CD4-positive, alpha-beta T cell treated with Interferon alpha-2 for 1 hour (primary cell): ENCODE results near the gene MTCL3.
A peak's percentile ranks its signal among the peaks of the same experiment; 100 is the strongest.

Experiments used
- DNase-seq, 2 donors: peaks; one replicate each; pipeline ENCODE4 v3.0.0-alpha.2; 2020 to 2022

MTCL3 gene

GRCh38 chr6:127518710-127519468 lies at the start of gene MTCL3:
TSS of gene MTCL3 (minus strand) at chr6:127519335.
- DNase-seq: peak in 1 of 2 donors; percentile 22

DNA sequence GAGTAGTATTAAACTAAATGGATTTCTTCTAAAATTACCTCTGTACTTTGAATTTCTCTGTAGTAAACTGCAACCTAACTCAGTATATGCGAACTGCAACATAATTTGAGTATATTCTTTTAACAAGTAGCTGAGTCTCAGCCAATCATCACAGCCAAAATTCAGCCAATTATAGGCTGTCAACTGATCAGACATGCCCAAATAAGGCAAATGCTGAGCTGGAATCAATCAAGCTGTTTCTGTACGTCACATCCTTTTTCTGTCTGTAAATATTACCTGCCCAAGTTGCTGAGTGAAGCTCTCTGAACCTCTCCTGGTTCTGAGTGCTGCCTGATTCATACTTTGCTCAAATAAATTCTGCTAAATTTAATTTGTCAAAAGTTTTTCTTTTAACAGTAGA lies 48.3 kb upstream of the MTCL3 start:
- DNase-seq: no peak

DNA sequence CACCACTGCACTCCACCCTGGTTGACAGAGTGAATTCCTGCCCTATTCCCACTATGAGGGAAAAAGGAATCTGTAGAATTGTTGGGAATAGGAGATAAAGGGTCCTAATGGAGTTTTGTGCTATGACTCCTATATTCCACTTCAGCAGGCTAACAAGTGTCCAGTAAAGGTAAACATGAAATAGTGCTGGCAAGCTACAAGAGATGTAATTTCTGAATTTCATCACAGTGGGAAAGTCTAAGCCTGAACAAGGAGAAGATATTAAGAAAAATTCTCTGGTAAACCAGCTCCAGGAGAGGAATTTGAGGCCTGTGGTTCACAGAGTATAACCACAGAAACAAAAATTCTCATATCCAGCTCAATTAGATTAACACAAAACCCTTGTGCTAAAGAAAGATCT lies 47.5 kb upstream of the MTCL3 start:
- no peak for DNase-seq

- DNase-seq: no peak
Observed at GRCh38 chr6:127566119-127566518, 47.0 kb upstream of the MTCL3 start.

DNA sequence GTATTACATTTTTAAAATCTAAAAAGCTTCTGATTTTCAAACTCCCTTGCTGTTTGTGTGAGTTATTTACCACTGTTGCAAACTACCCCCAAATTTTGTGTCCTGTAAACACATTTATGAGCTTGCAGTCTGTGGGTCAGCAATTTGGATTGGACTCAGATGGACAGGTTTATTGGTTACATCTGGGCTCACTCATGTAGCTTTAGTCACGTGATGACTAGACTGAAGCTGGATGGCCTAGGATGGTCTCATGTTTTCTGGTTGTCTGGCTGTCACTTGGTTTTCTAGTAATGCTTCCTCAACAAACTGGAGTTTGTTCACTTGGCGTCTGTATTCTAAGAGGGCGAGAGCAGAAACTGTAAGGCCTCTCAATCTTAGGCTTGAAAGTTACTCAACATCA lies 45.6 kb upstream of the MTCL3 start:
- DNase-seq: no peak

DNA sequence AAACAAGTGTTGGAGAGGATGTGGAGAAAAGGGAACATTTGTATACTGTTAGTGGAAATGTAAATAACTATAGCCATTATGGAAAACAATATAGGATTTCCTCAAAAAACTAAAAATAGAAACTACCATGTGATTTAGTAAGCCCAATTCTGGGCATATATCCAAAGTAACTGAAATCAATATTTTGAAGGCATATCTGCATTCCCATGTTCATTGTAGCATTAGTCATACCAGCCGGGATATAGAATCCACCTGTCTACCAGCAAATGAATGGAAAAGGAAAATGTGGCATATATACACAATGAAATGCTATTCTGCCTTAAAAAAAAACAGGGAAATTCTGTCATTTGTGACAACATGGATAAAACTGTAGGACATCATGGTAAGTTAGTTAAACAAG lies 42.5 kb upstream of the MTCL3 start:
- no peak for DNase-seq

DNA sequence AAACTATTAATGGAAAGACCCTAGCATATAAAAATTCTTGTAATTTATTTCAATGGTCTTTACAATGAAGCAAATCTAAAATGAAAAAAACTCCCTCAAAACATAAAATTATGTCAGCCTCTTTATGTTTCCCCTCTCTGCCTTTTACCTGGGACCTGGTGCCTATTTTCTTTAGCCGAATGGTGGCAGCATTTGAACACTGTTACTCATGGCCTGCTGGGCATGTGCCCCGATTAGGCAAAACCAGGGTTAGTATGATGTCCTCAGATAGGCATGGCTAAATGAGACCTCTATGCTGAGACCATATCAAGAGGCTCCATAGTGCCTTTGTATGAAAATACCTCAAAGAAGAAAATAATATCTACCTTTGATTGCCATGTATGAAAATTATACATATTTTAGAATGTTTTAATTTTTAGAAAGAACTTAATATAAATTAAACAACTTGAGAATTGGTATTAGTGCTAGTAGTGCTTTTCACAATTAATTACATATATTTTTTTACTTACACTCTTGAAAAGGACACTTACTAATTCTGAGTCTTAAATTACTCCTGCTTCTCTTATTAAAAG lies 35.4 kb upstream of the MTCL3 start:
- DNase-seq: peak in 1 of 2 donors; percentile 28

DNA sequence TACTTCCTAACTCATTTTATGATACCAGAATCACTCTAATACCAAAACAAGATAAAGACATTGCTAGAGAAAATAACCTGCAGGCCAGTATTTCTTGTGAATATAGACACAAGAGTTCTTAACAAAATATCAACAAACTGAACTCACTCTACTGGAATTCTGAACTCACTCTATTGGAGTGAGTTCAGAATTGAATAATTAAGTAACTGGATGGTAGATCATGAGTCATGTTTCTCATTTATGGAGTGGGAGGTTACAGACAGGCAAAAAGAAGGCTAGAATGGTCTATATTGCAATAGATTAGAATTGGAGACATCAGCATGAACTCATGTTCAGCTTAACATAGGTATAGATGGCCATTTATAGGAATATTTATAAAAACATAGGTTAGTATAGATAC lies 31.3 kb upstream of the MTCL3 start:
- no peak for DNase-seq

DNA sequence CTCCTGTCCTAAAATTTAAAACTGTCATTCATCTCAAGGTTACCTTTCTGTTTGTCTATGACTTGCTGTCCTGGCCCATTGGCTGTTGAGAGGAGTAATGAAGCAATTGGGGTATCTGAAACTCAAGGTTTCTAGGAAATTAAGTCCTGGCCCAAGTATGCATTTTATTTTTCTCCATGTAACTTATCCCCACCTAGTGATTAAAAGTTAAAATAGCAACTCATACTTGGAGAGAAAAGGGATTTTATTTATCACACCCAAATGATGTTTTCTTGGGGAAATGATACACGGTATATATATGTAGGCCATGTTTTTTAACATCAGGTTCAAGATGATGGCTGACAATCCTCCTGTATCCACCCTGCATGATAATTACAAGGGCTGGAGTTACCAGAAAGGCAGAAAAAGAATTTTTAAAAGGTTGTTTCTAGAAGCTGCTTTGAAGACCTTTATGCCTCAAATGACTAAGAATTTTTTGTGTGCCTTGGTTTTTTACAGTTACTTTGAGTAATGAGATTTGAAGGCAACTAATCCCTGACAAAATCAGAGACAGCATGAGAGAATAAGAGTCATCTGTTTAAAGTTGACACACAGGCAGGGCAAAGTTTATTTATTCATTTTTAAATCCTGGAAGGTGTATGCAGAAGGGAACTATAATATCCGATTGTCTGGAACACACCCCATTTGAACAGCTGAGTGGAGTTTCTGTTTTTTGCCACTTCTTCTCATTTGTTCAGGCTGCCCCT lies 28.9 kb upstream of the MTCL3 start:
- DNase-seq: no peak

- peak in 1 of 2 donors; percentile 2 for DNase-seq
Observed at GRCh38 chr6:127547215-127547614, 28.1 kb upstream of the MTCL3 start.

GRCh38 chr6:127539272-127539671 lies 20.1 kb upstream of the MTCL3 start:
- DNase-seq: peak in 1 of 2 donors; percentile 24

GRCh38 chr6:127538750-127539264 lies 19.7 kb upstream of the MTCL3 start:
- no peak for DNase-seq

DNA sequence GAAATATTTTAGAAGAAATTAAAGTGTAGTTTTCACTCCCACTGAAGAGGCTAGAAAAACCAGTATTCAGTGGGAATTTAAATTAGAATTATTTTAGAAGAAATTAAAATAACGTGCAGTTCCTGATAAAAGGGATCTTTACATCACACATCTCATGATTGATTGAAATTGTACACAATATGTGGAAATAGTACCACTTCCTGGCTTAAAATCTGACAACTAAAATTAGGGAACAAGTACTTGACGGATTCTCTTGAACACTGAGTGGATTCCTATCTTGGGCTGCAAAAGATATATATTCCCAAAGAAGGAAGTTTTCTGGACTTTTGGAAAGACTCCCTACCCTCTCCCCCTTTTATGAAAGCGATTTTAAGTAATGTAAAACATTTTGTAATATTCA lies 14.6 kb upstream of the MTCL3 start:
- no peak for DNase-seq

GRCh38 chr6:127533011-127533410 lies 13.9 kb upstream of the MTCL3 start:
- no peak for DNase-seq

DNA sequence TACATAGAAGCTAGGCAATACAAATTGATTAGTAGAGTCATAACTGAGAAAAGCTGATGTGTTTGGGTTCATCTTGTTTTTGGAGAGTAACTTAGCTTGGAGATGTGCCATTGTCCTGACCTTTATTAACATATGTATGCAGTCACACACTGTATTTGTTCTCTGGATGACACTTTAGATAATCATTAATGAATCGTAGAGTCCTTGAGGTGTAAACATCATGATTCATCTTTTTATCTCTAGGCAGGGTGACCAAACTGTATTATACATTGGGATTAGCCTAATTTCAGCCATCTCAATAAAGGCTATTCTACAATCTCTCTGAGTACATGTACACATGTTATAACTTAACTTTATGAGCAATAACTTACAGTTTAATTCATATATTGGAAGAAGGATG lies 3.6 kb upstream of the MTCL3 start:
- no peak for DNase-seq

DNA sequence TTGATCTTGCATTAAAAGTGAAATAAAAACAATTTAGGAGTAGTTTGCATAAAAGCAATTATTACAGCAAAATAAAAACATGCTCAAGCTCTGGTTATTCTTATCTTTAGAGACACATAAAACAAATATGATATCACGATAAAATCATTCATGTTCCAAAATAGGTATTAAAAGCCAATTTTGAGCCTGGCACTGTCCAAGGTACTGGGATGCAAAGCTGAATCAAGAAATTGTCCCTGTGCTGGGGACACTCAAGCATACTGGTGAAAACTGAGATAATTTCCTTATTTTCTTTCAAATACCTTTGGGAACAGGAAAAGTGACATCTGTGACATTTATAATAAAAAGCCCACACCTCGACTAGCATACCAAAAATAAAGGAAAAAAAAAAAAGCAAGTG lies 931 bp upstream of the MTCL3 start:
- peak in 1 of 2 donors; percentile 27 for DNase-seq

DNA sequence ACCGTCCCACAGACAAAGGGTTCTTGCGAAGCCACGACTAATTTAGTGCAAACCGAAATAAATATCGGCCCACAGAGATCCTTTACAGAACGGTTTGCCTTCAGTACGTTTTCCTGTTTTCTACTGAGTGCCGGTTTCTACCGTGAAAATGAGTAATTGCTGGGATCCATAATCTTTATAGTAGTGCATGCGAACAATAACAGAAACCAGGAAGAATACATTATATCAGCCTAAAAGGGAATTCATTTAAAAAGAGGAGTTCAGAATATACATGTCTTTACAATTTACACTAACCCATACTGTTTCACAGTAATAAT lies 292 bp upstream of the MTCL3 start:
- DNase-seq: no peak

- no peak for DNase-seq
Observed at GRCh38 chr6:127518191-127518709, 885 bp downstream of the MTCL3 start.

- DNase-seq: no peak
Observed at GRCh38 chr6:127517693-127518092, 1.4 kb downstream of the MTCL3 start.

DNA sequence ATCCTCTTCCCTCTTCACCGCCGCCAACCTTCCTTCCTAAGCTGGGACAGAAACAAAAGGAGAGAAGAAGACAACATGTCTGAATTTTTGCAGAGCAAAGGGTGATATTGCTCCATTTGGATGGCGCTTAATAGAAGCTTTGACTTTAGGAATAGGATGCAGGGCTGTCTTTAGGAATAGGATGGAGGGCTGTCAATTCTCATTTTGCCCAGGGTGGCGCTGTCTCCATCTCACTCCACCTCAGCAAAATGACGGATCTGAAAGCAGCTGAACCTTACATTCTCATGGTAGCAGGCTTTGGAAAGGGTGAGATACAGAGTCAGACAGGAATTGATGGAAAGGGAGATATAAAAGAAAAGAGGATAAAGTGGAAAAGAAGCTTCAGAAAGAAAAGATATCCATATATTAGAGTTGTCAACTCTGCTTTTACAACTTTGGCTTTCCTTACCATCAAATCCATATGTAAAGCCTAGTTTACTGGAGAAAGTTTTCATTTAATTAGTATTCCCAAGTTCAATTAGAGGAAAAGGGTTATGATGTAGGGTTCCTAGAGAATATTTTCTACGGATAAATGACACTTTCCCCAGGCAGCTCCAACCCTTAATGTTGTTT lies 2.4 kb downstream of the MTCL3 start:
- peak; percentile 19 to 54 for DNase-seq

DNA sequence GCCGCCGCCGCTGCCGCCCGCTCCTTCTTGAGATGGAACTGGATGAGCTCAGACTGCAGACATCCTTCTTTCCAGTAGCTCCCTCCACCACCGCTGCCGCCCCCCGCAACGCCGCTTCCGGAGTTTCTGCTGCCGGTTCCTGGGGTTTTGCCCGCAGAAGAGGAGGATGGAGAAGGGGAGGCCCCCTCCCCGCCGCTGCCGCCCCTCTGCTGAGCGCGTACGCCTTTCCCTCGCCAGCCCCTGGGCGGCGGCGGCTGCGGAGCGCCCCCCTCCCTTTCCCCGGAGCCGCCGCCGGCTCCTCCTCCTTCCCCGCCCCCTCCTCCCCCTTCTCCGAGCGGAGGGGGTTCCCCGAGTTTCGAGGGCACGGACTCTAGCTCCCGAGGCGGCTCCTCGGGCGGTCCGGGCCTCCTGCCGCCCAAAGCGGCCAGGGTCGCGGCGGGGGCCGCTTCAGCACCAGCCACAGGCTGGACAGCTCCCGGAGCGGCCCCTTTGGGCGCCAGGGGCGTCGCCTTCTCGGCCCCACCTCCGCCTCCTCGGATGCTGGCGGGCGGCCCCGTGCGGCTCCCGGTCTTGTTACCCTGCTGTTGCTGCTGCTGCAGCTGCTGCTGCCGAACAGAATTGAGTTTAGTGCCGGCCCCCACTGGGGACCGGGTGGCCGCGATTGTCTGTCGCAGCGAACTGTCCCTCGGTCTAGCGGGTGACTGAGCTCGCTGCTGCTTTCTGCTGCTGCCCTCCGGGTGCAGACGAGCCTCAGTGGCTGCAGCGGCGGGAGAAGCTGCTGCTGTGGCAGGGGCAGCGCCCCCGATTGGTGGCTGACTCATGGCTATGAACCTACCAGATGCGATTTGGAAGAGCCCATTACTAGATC lies 3.1 kb downstream of the MTCL3 start:
- DNase-seq: peak; percentile 49 to 79

GRCh38 chr6:127515234-127515793 lies 3.8 kb downstream of the MTCL3 start:
- no peak for DNase-seq
